Measurements from ENCODE around the gene RHBDL3.

Gene RHBDL3

GRCh38 chr17:32323046-32323445 lies 57.4 kb downstream of the RHBDL3 start:
- Histone ChIP-seq H3K9me3 (ENCODE audit: control insufficient read depth, insufficient read depth, low read length) (no peaks in the 10 kb centered on the region), H3K27me3 (ENCODE audit: control insufficient read depth, insufficient read depth, low read length) (no peaks in the 10 kb centered on the region), H3K4me3 (ENCODE audit: low read length) (no peak overlapping the region), H3K4me1 (ENCODE audit: control insufficient read depth, insufficient read depth, low read length) (no peaks in the 10 kb centered on the region), H3K36me3 (ENCODE audit: control insufficient read depth, insufficient read depth, low read length) (no peaks in the 10 kb centered on the region), H3K27ac (ENCODE audit: low read length) (no peak overlapping the region)
- DNase-seq (ENCODE audit: low read depth, low spot score) = no peak
- WGBS (ENCODE audit: insufficient coverage, insufficient read length) = no CpG with 5 or more reads among the region's 10 CpGs

DNA sequence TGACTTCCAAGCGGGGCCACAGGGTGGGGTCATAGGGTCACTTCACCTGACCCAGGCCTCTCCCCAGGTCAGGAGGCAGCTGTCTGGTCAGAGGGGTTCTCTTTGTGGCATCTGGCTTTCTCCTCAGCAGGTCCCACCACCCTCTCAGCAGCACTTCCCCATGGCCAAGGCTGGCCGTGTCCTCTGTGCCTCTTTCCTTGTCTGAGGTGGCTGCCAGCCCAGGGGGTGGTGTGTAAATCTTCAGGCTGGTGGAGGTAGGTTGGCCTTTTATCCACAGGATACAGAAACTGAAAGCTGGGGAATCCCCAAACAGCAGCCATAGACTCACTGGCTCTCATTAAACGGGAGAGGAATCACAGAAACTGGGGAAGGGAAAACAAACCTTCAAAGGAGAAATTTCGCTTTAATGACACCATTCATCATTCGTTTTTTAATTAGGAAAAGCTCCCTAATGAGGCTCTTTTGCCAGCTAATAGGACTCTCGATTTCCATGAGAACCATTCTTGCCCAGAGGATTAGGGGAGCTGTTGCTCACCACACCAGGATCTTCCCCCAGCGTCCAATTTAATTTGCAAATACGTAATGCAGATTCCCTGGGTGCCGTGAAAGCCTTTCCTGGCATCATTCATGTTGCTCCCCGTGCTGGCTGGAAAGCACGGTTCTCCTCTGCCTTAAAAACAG lies 58.3 kb downstream of the RHBDL3 start:
- H3K27ac ChIP-seq (ENCODE audit: low read length) = no peak overlapping the region
- H3K27me3 ChIP-seq (ENCODE audit: control insufficient read depth, insufficient read depth, low read length) = no peaks in the 10 kb centered on the region
- H3K36me3 ChIP-seq (ENCODE audit: control insufficient read depth, insufficient read depth, low read length) = no peaks in the 10 kb centered on the region
- no peaks in the 10 kb centered on the region for H3K9me3 ChIP-seq (ENCODE audit: control insufficient read depth, insufficient read depth, low read length)
- H3K4me3 ChIP-seq (ENCODE audit: low read length) = no peak overlapping the region
- no CpG with 5 or more reads among the region's 11 CpGs for WGBS (ENCODE audit: insufficient coverage, insufficient read length)
- DNase-seq (ENCODE audit: low read depth, low spot score) = no peak
- no peaks in the 10 kb centered on the region for H3K4me1 ChIP-seq (ENCODE audit: control insufficient read depth, insufficient read depth, low read length)

DNA sequence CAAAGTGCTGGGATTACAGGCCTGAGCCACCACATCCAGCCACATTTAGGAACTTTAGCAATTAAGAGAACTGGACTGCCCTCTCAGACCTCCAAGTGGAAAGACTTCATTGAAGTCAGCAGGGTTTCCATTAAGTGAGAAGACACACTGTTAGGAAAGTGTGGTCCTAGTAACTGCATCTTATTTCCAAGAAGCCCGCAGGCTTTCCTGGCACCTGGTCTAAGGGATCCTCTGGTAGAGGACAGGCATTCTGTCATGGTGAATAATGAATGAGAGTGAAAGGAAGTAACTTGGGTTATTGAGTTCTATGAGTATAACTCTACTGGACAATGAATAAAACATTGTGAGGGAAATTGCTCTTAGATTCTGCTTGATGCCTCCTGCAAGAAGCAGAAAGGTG lies 62.3 kb downstream of the RHBDL3 start:
- WGBS (ENCODE audit: insufficient coverage, insufficient read length) = no CpG with 5 or more reads among the region's 1 CpG
- Histone ChIP-seq H3K27ac (ENCODE audit: low read length) (no peak overlapping the region), H3K4me1 (ENCODE audit: control insufficient read depth, insufficient read depth, low read length) (no peaks in the 10 kb centered on the region)

DNA sequence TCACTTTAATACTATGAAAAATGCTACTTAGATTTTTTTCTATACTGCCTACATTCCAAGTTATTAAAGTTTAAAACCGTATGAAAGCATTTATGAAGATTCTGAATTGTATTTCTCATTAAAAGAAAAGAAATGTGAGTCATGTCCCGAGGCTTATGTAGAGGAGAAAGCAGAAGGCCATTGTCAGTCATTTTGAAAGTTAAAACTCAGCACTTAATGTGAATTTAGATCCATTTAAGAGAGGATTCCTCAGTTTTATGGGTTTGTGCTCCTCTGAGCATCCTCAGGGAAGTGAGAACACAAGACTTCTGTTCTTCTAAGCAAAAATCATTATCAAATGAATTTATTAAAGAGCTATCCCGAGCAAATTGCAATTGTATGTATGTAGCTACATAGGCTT lies 64.5 kb downstream of the RHBDL3 start:
- WGBS (ENCODE audit: insufficient coverage, insufficient read length) = no CpG with 5 or more reads among the region's 3 CpGs
- Histone ChIP-seq H3K9me3 (ENCODE audit: control insufficient read depth, insufficient read depth, low read length) (no peaks in the 10 kb centered on the region), H3K27me3 (ENCODE audit: control insufficient read depth, insufficient read depth, low read length) (no peaks in the 10 kb centered on the region), H3K27ac (ENCODE audit: low read length) (no peak overlapping the region), H3K4me3 (ENCODE audit: low read length) (no peak overlapping the region), H3K4me1 (ENCODE audit: control insufficient read depth, insufficient read depth, low read length) (no peaks in the 10 kb centered on the region), H3K36me3 (ENCODE audit: control insufficient read depth, insufficient read depth, low read length) (no peaks in the 10 kb centered on the region; the same call in 1 of the 2 replicates)
- DNase-seq (ENCODE audit: low read depth, low spot score) = no peak

More for the DNA sequence above, 62.3 kb downstream of the RHBDL3 start:
- DNase-seq (ENCODE audit: low read depth, low spot score) = no peak
- H3K4me3 ChIP-seq (ENCODE audit: low read length) = no peak overlapping the region
- no peaks in the 10 kb centered on the region for H3K27me3 ChIP-seq (ENCODE audit: control insufficient read depth, insufficient read depth, low read length)
- no peaks in the 10 kb centered on the region for H3K9me3 ChIP-seq (ENCODE audit: control insufficient read depth, insufficient read depth, low read length)
- H3K36me3 ChIP-seq (ENCODE audit: control insufficient read depth, insufficient read depth, low read length) = no peaks in the 10 kb centered on the region

DNA sequence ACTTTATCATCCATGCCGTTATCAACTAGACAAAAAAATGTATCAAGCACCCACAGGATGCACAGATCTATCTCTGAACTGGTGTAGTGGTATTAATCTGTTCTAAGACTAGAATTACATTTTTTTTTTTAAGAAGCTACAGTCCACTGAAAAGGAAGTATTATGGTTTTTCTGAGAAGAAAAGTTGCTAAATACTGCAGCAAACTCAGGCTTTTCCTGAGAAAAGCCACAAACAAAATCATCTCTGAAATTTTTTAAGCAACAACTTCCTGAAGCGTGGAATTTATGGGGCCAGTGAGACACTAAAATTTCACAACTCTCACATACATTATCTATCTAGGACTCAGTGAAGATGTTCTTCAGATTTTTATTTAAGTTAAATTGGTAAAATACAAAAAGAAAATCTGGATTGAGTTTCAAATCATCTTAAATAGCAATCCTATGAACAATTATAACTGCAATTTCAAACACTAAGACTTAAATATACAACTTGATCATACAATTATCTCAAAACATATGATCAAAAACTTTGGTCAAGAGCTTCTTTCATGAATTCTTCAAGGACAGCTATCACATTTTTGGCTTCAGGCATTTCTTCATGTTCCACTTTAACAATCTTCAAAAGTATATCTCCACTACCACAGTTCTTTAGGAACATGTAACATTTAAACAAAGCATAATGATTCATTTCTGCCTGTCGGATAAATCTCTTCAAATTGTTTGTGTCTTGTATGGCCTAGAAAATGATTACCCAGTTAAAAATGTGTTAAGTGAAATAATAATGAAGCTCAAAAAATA lies 65.8 kb downstream of the RHBDL3 start:
- no peak overlapping the region for H3K27ac ChIP-seq (ENCODE audit: low read length)
- no peak overlapping the region for H3K4me3 ChIP-seq (ENCODE audit: low read length)
- DNase-seq (ENCODE audit: low read depth, low spot score) = no peak
- WGBS (ENCODE audit: insufficient coverage, insufficient read length) = no CpG with 5 or more reads among the region's 3 CpGs
- H3K9me3 ChIP-seq (ENCODE audit: control insufficient read depth, insufficient read depth, low read length) = no peaks in the 10 kb centered on the region
- H3K36me3 ChIP-seq (ENCODE audit: control insufficient read depth, insufficient read depth, low read length) = peaks cover 3% of the 10 kb centered on the region; the same call in 1 of the 2 replicates
- H3K4me1 ChIP-seq (ENCODE audit: control insufficient read depth, insufficient read depth, low read length) = no peaks in the 10 kb centered on the region
- no peaks in the 10 kb centered on the region for H3K27me3 ChIP-seq (ENCODE audit: control insufficient read depth, insufficient read depth, low read length)

GRCh38 chr17:32333187-32333586 lies 67.6 kb downstream of the RHBDL3 start:
- no peaks in the 10 kb centered on the region for H3K9me3 ChIP-seq (ENCODE audit: control insufficient read depth, insufficient read depth, low read length)
- no peak overlapping the region for H3K4me3 ChIP-seq (ENCODE audit: low read length)
- H3K27me3 ChIP-seq (ENCODE audit: control insufficient read depth, insufficient read depth, low read length) = no peaks in the 10 kb centered on the region
- no peak for DNase-seq (ENCODE audit: low read depth, low spot score)
- no CpG with 5 or more reads among the region's 2 CpGs for WGBS (ENCODE audit: insufficient coverage, insufficient read length)
- no peak overlapping the region for H3K27ac ChIP-seq (ENCODE audit: low read length)
- peaks cover 3% of the 10 kb centered on the region; the same call in 1 of the 2 replicates for H3K36me3 ChIP-seq (ENCODE audit: control insufficient read depth, insufficient read depth, low read length)
- H3K4me1 ChIP-seq (ENCODE audit: control insufficient read depth, insufficient read depth, low read length) = no peaks in the 10 kb centered on the region

DNA sequence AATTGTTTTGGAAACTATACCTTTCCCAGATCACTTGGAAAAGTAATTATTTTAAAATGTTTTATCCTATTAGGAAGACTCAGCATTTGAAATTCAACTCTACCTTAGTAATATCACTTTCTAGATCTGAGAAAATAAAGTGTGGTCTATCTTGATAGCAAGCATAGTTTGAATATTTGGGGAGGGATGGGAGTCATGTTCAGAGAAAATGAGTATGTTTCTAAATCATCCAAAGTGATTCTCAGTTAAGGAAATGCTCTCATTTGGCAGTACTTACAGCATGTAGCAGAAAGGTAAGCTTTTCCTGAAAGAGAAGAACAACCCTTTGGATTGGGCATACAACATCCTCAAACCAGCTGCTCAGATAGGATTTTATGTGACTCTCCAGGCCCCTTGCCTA lies 69.4 kb downstream of the RHBDL3 start:
- H3K27me3 ChIP-seq (ENCODE audit: control insufficient read depth, insufficient read depth, low read length) = no peaks in the 10 kb centered on the region
- H3K27ac ChIP-seq (ENCODE audit: low read length) = no peak overlapping the region
- H3K4me1 ChIP-seq (ENCODE audit: control insufficient read depth, insufficient read depth, low read length) = no peaks in the 10 kb centered on the region
- H3K36me3 ChIP-seq (ENCODE audit: control insufficient read depth, insufficient read depth, low read length) = peaks cover 3% of the 10 kb centered on the region; the same call in 1 of the 2 replicates
- no peak overlapping the region for H3K4me3 ChIP-seq (ENCODE audit: low read length)
- H3K9me3 ChIP-seq (ENCODE audit: control insufficient read depth, insufficient read depth, low read length) = no peaks in the 10 kb centered on the region
- DNase-seq (ENCODE audit: low read depth, low spot score) = no peak

DNA sequence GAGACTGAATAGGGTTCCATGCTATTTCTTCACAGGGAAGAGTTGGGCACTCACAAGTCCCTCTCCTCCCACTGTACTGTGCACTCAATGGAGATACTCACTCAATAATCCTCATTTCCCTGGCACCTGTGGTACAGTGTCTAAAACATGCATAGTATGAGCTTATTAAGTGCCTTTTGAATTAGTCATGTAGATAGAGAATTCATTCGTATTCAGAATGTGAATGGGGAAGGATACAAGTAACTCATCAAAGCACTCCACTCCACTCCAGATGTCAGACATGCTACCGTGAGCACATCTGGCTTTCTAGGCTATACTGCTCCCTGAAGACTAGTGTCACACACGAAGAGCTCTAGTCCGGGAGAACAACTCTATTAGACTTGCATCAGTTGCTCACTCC lies 70.1 kb downstream of the RHBDL3 start:
- H3K9me3 ChIP-seq (ENCODE audit: control insufficient read depth, insufficient read depth, low read length) = no peaks in the 10 kb centered on the region
- DNase-seq (ENCODE audit: low read depth, low spot score) = no peak
- H3K36me3 ChIP-seq (ENCODE audit: control insufficient read depth, insufficient read depth, low read length) = peaks cover 3% of the 10 kb centered on the region; the same call in 1 of the 2 replicates
- no peak overlapping the region for H3K27ac ChIP-seq (ENCODE audit: low read length)
- H3K27me3 ChIP-seq (ENCODE audit: control insufficient read depth, insufficient read depth, low read length) = no peaks in the 10 kb centered on the region
- no peaks in the 10 kb centered on the region for H3K4me1 ChIP-seq (ENCODE audit: control insufficient read depth, insufficient read depth, low read length)
- H3K4me3 ChIP-seq (ENCODE audit: low read length) = no peak overlapping the region
- no CpG with 5 or more reads among the region's 4 CpGs for WGBS (ENCODE audit: insufficient coverage, insufficient read length)

- H3K9me3 ChIP-seq (ENCODE audit: control insufficient read depth, insufficient read depth, low read length) = no peaks in the 10 kb centered on the region
- H3K27me3 ChIP-seq (ENCODE audit: control insufficient read depth, insufficient read depth, low read length) = no peaks in the 10 kb centered on the region
- no CpG with 5 or more reads among the region's 13 CpGs for WGBS (ENCODE audit: insufficient coverage, insufficient read length)
- DNase-seq (ENCODE audit: low read depth, low spot score) = no peak
- H3K4me3 ChIP-seq (ENCODE audit: low read length) = peak overlapping the region; percentile 59; the same call in 1 of the 2 replicates
- H3K4me1 ChIP-seq (ENCODE audit: control insufficient read depth, insufficient read depth, low read length) = 0 out of 2 replicates have a peak, but pooled peaks cover 4% of the 10 kb centered on the region
- H3K36me3 ChIP-seq (ENCODE audit: control insufficient read depth, insufficient read depth, low read length) = no peaks in the 10 kb centered on the region; the same call in 1 of the 2 replicates
- H3K27ac ChIP-seq (ENCODE audit: low read length) = no peak overlapping the region
These were observed 75.7 kb downstream of the RHBDL3 start for GRCh38 chr17:32341141-32341856.

DNA sequence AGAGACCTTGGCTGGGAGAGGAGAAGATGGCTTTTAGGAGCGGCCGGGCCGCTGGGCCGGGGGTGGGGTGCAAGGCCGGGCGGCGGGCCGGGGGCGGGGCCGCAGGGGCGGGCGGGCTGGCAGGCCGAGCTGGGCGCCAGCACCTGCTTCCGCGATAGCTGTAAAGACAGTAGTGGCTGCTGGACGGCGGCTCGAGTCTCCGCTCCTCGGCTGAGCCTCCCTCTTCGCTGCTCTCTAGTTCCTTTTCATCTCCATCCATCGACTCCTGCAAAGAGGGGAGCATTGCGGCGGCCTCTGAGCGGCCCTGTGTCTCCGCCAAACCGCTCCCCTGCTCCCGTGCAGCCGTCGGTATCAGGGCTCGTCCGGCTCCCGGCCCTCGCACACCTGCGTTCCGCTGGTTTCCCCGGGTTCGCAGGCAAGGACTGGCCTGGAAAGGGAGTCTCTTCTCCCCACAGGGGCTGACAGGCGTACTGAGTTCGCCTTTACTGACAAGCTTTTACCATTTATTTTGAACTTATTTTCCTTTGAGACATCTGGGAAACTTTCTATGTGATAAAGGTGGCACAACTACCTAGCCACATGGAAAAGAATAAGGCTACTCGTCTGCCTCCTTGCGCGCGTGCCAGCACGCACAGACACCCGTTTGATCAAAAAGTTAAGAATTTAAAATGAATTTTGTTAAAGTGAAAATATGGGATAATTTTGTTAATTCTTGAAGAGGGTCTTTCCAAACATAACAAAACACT lies 76.4 kb downstream of the RHBDL3 start, which contains the start of gene C17orf75:
TSS of gene C17orf75 (minus strand) at position 317 of the 746 bp plus-strand sequence. CDS start at position 283, 34 bp downstream.
- DNase-seq (ENCODE audit: low read depth, low spot score) = peak; percentile 58
- H3K4me3 ChIP-seq (ENCODE audit: low read length) = peak within 1 kb of the TSS; percentile 59; the same call in 1 of the 2 replicates
- no peak within 1 kb of the TSS for H3K27ac ChIP-seq (ENCODE audit: low read length)
- no peaks in the 10 kb centered on the region for H3K9me3 ChIP-seq (ENCODE audit: control insufficient read depth, insufficient read depth, low read length)
- H3K36me3 ChIP-seq (ENCODE audit: control insufficient read depth, insufficient read depth, low read length) = no peaks in the 10 kb centered on the region; the same call in 1 of the 2 replicates
- no CpG with 5 or more reads among the region's 47 CpGs for WGBS (ENCODE audit: insufficient coverage, insufficient read length)
- H3K4me1 ChIP-seq (ENCODE audit: control insufficient read depth, insufficient read depth, low read length) = 0 out of 2 replicates have a peak, but pooled peaks cover 4% of the 10 kb centered on the region
- H3K27me3 ChIP-seq (ENCODE audit: control insufficient read depth, insufficient read depth, low read length) = no peaks in the 10 kb centered on the region

Measured in iPS DF 6.9 (cell line).